Stimulated activated CD8-positive, alpha-beta memory T cell treated with anti-CD3 and anti-CD28 coated beads, Interleukin-4, amount 100 ng/mL, for 48 hours (primary cell): ENCODE results near the gene NEK2.
"Not testable (repeated sequence)": the region's sequence is repeated elsewhere in the genome, so short reads cannot be mapped to it uniquely, and the experiment has no call there.

Source experiments
- DNase-seq: peaks from one replicate; pipeline ENCODE4 v3.0.0-alpha.2; 2020

The NEK2 gene

DNA sequence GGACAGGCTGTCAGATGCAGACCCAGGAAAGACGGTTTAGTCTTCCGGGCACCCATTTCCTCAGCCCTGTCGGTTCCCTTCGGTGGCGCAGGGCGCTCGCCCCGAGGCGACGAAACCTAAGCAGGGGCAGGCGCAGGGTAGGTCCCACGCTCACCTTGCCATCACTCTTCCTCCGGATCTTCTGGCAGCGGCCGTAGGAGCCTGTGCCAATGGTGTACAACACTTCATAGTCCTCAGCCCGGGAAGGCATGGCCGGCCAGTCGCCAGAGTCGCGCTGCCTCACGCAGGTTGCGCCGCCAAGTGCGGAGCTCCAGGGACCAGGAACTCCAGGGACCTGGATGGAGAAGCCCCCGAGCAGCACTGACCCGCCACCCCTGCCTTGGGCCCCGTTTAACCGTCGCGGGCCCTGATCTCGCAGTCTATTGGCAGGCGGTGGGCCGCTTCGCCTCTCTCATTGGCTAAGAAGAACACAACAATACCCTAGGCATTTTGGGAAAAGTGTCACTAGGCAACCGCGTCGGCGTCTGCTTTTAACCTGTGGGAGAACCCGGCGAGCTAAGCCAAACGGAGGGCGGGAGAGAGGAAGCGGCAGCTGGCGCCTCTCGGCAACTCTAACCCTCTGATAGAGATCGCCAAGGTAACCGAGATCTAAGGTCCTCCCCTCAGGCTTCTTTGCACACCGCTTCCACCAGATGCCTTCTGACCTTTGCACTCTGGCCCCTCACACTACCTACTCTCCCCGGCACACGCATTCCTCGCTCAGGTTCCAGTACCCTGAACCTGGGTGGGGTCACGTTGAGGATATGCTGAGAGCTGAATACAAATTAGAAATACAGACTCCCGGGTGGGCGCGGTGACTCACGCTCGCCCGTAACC, at the start of gene NEK2:
Gene NEK2, minus strand, starts transcription at position 392 of the 876 bp plus-strand sequence. Its CDS starts 142 bp downstream, at position 250.
- peak; percentile 88 for DNase-seq

DNA sequence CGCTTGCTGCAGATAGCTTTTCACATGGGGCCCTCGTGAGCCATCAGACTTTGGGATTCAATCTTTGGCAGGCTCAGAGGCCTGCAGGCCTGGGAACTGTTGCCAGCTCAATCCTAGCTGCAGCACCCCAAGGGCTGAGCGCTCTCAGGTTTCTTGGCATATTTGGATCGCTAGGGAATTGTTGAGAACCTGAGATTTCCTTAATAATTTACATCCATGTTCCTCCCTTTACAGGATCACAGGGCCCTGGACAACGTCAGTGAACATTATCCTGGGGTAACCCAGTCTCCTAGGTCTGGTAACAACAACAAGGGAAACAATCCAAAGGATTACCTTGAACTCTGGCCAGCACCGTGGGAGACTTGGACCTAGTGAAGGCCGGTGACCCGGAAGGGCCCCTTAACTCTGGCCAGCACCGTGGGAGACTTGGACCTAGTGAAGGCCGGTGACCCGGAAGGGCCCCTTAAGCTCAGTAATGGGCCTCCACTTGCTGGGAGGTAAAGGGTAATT, 49.3 kb upstream of the NEK2 start:
- DNase-seq: no peak

DNA sequence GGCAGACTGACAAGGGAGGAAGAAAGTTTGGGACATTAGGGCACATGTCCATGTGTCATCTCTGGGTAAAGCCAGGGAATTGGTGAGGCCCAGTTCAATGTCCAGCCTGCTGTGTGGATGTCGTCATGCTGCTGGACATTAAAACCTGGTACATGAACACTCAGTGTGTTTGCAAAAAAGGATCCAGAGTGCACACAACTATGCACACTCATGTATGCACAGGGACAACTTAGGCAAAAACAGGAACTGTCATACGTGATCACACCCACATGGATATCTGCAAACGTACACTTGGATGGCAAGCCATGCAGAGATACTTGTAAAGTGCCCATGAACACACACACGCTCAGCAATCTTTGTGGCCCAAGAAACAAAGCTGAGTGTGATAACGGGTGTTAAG, 47.9 kb upstream of the NEK2 start:
- DNase-seq: no peak

DNA sequence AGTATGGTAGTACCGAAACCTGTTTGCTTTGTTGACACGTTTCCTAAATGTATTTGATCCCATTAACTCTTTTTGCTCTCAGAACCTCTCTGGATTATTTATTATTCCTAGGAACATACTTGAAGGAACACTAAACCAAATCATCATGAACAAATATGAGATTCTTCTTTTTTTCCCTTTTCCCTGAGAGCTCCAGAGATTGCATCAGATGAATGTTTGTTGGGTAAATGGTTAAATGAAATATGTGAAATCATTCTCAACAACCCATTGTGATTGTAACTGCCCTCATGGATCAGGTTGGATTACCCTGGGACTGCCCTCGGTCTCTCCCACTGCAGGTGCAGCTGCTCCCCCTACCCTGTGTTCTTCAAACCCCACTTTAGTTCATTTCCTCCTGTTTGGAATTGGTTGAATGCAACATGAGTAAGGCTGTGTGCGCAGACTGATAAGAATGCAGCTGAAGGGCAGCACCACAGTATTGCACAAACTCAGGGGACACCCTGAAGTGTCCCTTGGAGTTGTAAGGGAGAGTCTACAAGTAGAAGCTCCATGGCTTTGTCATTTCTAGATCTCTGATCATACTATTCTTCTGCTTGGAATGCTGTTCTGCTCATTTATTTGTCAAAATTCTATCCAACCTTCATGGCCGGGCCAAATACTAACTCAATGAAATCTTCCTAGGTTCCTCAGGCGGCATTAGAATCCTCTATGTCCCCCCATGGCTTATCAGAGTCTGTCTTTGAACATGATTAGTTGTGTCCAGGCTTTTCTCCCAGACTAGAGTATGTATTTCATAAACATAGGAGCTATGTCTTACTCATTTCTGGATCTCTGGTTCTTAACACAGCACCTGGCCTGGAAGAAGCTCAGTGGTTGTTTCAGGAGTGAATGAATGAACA, 47.1 kb upstream of the NEK2 start:
- no peak for DNase-seq

DNA sequence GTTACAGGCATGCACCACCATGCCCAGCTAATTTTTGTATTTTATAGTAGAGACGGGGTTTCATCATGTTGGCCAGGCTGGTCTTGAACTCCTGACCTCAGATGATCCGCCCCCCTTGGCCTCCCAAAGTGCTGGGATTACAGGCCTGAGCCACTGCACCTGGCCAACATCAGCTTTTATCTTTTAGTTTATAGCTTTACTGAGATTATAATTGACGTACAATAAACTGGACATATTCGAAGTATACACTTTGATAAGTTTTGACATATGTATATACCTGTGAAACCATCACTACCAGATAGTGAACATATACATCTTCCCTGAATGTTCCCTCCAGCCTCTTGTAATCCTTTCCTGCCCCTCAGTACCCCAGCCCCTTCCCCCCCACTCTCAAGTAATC, 41.1 kb upstream of the NEK2 start:
- DNase-seq: not testable (repeated sequence)

DNA sequence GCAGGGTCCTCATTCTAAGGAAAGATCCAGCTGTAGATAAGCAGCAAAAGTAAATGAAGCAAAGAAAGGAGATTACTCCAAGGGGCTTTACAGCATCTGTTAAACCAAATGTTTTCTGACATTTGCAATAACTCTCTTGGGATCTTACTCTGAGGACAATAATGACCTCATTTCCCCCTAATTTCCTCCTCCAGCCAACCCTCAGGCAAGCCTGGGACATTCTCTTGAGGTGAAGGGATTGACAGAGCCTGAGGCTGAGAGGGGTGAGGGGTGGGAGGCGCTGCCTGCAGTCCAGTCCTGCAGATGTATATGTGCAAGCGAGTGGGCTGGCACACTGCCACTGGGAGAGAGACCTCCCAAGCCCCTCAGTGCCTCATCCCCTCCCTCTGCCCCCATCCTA, 40.5 kb upstream of the NEK2 start:
- no peak for DNase-seq

DNA sequence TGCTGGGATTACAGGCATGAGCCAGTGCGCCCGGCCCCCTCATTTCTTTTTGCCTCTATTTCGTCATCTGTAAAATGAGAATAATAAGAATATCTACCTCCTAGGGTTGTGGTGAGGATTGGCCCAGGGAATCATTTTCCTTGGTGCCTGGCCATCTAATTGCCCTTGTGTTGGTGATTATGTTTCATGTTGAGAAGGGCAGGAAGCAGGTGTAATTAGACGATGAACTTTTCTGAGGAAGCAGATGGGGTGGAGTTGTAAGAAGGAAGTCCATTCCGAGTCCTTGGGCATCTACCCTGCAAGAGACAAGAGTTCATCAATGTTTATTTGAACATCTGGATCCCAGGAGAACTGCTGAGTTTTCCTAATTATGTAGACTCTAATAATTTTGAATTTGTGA, 38.7 kb upstream of the NEK2 start:
- DNase-seq: no peak

DNA sequence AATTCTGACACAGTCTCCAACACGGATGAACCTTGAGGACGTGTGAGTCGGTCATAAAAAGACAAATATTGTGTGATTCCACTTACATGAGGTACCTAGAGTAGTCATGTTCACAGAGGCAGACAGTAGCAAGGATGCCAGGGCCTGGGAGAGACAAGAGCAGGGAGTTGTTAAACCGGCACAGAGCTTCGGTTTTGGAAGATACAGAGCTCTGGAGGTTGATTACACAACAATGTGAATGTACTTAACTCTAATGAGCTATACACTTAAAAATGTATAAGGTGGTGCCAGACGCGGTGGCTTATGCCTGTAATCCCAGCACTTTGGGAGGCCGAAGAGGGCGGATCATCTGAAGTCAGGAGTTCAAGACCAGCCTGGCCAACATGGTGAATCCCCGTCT, 37.8 kb upstream of the NEK2 start:
- DNase-seq: no peak

DNA sequence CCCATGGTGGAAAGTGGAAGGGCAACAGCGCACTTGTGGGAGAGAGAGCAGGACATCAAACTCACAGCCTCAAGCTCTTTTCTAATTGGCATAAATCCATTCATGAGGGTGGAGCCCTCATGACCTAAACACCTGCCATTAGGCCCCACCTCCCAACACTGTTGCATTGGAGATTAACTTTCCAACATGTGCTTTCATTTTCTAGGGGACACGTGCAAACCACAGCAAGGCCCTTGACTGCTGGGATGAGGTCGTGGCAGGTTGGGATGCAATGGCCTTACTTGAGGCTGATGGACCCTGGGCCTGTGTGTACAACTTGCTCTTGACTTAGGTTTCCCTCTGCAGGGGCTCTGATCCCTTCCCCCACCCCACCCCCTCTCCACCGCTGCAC, 35.9 kb upstream of the NEK2 start:
- no peak for DNase-seq

DNA sequence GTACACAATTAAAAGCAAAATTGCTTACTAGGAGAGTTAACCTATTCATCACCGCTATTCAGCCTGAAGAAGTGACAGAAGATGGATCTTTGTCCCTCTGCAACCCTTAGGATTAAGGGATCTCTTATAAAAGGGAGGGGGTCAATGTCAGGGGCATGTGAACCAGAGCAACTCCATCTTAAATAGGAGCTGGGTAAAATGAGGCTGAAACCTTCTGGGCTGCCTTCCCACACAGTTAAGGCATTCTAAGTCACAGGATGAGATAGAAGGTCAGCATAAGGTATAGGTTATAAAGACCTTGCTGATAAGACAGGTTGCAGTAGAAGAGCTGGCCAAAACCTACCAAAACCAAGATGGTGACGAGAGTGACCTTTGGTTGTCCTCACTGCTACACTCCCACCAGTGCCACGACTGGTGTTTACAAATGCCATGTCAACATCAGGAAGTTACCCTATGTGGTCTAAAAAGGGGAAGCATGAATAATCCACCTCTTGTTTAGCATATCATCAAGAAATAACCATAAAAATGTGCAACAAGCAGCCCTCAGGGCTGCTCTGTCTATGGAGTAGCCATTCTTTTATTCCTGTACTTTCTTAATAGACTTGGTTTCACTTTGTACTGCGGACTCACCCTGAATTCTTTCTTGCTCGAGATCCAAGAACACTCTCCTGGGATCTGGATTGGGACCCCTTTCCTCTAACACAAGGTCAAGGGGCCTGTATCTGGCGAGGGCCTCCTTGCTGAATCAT, 35.3 kb upstream of the NEK2 start:
- no peak for DNase-seq

DNA sequence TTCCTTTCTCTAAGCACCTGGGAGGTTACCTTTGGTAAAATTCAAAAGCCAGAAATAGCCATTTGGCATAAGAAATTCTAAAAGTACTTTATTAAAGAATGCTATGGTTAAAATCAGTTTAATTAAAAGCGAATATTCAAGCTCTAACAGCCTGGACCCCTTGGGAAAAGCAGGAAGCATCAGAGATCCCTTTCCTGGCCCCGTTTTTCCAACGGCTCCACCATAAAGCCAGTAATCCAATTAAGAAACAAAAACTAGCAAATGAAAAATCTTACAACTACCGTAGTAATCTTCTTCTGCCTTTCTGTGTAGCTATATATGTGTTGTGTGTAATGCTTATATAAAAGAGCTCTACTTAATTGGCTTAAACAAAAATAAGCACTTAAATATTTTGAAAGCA, 33.5 kb upstream of the NEK2 start:
- DNase-seq: no peak

DNA sequence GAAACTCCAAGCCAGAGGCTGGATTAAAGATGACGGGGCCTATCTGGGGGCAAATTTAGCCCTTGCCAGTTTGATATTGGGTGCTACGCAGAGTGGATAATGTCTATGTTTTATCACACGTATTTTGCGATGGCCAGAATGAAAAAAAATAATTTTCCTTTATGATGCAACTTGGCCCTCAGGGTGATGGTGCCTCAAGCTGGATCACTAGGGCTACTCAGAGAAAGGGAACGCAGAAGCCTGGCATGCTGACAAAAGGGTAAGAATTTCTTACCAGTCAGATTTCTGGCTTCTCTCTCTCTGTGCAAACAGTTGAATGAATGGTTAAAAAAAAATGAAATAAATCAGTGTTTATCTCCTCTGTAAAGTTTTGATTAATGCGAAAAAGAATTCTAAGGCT, 32.6 kb upstream of the NEK2 start:
- DNase-seq: no peak

DNA sequence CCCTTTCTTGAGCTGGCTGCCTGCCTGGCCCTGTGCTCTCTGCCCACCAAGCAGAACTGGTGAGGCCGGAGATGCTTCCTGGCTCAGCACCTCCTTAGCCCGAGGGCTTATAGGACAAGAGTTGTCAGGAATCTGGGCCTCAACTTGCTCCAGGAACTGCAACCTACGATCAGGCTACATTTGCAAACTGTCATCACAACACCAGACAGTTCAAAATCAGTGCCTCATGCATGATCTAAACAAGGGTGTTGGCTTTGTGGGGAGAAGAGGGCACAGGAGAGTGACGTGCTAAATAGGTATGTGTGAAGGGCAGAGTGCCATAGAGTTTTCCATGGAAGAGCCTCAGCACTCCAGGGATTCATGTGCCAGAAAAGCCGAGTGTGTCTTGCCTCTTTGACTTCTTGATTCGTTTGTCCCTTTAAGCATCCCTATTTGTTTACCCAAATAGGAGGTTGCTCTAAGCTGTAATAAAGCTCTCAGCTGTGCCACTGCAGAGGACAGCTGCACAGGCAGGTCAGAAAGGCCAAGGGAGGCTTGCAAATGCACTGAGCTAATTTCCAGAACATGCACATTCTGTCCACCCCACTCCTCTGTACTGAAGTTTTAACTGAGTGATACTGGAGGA, 30.2 kb upstream of the NEK2 start:
- DNase-seq: no peak

DNA sequence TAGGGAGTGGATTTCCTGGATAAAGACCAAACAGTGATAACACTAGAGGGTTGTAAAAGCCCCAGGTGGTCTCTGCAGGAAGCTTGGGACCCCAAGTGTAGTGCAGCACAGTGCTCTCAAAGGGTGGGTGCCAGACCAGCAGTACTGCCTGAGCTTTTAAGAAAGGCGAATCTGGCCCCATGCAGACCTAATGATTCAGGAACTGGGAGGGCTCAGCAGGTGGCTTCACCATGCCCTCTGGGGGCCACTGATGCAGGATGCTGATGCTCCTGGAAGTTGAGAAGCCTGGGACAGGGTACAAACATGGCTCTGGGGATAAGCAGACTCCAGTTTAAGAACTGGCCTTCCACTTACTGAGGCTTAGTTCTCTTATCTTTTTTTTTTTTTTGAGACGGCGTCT, 29.1 kb upstream of the NEK2 start:
- DNase-seq: no peak

DNA sequence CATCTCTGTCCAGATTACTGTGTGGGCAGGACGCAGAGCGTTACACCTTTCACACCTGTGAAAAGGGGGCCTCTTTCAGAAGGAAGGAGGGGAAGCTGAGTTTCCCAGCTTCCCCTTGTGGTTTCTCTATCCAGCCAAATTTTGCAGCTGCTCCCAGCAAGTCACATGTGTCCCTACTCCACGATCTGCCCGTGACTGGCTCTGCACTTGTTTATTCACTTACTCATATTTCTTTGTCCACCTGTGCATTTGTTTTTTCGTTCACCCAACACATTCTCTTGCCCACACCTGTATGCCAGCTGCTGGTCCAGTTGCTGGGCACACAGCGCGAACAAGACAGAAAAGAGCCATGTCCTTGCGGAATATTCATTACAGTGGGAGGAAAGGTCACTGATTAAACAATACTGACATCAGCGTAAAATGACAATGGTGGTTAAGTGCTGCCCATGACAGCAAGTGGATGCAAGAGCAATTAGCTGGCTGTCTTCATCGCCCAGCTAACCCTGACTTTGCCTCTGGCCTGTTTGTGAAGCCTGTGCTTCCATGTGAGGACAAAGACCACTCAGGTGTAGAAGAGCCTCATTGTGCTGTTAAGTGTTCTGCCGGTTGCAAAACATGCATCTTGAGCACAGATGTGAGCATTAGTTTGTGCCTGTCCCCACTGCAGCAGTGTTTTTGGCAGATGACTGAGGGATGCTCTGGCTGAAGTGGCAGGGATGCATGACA, 28.6 kb upstream of the NEK2 start:
- no peak for DNase-seq

DNA sequence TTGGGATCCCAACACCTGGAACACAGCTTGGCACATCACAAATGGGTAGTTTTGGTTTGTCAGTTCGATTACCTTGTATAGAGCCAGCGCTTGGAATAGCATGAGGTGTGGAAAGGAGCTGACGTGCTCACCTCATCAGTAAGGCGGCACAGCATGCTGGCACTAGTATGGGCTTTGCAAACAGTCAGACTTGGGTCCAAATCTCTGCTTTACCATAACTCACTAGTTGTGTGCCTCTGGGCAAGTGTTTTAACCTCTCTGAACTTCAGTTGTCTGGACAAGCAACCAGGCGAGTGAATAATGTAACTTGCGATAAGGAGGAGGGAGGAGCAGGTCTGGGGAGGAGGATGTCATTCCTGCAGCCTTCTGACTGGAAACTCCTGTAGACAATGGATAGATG, 26.3 kb upstream of the NEK2 start:
- DNase-seq: no peak

DNA sequence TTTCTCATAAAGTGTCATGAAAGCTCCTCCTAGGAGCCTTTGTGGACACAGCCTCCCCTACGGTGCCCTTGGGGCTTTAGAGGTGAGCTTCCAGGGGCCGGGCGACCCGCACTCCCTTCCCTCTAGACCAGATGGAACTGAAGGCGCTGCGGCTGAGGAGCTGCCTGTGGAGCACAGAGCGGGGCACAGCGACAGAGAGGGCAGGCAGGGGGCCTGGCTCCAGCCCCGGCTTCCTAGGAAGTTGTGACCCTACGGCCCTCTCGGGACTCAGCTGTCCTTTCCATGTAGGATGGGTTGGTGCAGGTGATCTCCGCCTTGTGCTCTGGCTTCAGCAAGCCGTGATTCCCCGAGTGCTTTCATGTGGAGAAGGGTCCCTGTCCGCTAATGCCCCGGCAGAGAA, 23.6 kb upstream of the NEK2 start:
- no peak for DNase-seq

DNA sequence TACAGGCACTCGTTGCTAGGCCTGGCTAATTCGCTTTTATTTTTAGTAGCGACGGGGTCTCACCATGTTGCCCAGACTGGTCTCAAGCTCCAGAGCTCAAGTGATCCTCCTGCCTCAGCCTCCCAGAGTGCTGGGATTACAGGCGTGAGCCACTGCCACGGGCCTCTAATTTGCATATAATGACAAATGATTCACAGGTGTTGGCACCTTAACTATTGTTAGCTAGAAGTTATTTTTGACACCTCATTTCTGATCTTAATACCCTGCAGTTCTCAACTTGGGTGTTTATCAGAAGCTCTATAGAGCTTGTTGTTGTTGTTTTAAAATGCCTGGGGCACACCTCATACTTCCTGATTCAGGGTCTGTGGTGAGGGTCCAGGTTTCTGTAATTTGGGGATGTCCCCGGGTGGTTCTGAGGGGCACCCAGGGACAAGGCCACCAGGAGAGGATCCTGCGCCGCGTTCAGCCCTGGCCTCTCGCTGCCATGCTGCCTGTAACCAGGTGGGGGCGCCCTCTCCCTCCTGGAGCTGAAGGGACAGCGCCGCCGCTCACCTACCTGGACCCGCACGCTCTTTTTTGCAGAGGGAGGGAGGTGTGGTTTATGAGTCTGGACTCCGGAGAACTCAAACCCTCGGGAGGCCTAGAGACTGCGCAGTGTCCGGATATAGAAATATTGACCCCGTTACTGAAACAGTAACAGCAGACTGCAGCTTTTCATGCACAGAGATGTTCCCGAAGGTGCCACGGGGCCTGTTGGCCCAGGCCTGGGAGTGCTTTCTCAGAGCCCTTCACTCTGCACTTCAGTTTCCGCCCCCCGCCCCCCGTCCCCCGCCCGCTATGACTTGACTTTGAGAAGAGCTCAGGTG, 23.0 kb upstream of the NEK2 start:
- DNase-seq: peak; percentile 96

DNA sequence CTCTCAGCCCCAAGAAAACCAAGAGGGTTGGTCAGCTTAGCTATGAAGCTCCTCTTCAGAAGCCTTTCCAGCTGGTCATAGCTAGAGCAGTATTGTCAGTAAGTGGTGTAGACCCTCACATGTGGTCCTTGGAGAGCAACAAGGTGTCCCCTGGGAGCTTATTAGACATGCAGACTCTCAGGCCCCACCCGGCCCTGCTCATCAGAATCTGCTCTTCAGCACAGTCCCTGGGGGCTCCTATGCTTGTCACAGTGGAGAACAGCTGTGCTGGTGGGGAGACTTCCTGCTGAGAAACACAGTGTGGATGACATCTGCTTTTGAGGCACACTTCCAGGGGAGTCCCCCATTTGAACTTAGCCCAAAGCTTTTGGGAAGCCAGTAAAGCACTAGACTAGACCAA, 21.9 kb upstream of the NEK2 start:
- no peak for DNase-seq

DNA sequence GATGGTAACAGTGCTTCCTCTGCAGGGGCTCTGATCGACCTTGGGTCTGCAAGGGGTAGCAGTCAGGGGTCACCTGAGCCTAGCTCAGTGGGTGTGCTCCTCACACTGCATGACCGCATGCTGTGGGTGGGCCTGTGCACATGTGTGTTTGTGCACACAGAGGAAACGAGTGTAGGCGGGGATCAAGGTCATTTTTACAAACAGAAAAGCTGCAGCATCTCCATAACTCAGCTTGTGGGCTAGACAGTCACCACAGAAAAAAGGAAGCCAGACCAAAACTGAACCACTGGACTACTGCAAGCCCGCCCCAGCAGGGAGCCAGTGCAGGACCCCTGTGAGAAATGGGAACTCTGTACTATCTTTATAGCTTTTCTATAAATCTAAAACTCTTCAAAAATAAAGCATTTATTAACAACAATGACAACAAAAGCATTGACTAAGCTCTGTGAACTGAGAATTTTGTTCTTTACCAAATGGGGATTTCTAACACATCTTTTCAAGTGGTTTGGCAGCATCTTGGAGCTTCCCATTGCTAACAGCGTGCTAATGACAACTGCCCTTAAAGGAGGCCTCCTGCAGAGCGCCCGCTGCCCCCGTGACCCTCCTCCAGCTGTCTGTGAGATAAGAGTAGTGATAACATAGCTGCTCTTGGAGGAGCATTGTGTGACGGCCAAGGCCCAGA, 19.9 kb upstream of the NEK2 start:
- DNase-seq: no peak
